HTR-8/SVneo (cell line): ENCODE results near the gene NEAT1.

ENCODE experiments used
- DNase-seq: peaks from one replicate; pipeline ENCODE4 v3.0.0; 2011; ENCODE audit warnings: low spot score, mixed read lengths; ENCODE audit not compliant: insufficient read length
- FAIRE-seq: peaks from 2 replicates; lab custom pipeline; 2011; peaks lifted over from hg19 to GRCh38; lab: Jason Lieb, UNC

NEAT1 gene

GRCh38 chr11:65431451-65432099 is 9.0 kb downstream of the NEAT1 start:
- DNase-seq = no peak
- no peak for FAIRE-seq

GRCh38 chr11:65432100-65432650 is 9.6 kb downstream of the NEAT1 start:
- no peak for DNase-seq
- FAIRE-seq = no peak

GRCh38 chr11:65432686-65433582 is 10.3 kb downstream of the NEAT1 start:
- FAIRE-seq = no peak
- no peak for DNase-seq

- DNase-seq (no peak), FAIRE-seq (no peak)
Observed at GRCh38 chr11:65433657-65434056, 11.1 kb downstream of the NEAT1 start.

GRCh38 chr11:65434057-65434666 is 11.6 kb downstream of the NEAT1 start:
- FAIRE-seq = no peak
- DNase-seq = no peak

GRCh38 chr11:65434667-65435410 is 12.2 kb downstream of the NEAT1 start:
- no peak for DNase-seq
- FAIRE-seq = no peak

GRCh38 chr11:65435411-65435931 is 12.9 kb downstream of the NEAT1 start:
- FAIRE-seq (no peak), DNase-seq (no peak)

- DNase-seq (no peak), FAIRE-seq (no peak)
Observed at GRCh38 chr11:65435981-65436411, 13.4 kb downstream of the NEAT1 start.

- FAIRE-seq (no peak), DNase-seq (no peak)
Observed at GRCh38 chr11:65436412-65437032, 13.9 kb downstream of the NEAT1 start.

GRCh38 chr11:65437436-65438227 is 15.0 kb downstream of the NEAT1 start:
- FAIRE-seq = no peak
- DNase-seq = no peak

GRCh38 chr11:65438257-65439151 is 15.9 kb downstream of the NEAT1 start:
- no peak for FAIRE-seq
- no peak for DNase-seq

- FAIRE-seq (no peak), DNase-seq (no peak)
Observed at GRCh38 chr11:65439331-65440181, 17.0 kb downstream of the NEAT1 start.

- DNase-seq (no peak), FAIRE-seq (no peak)
Observed at GRCh38 chr11:65440831-65441499, 18.4 kb downstream of the NEAT1 start.

- FAIRE-seq (no peak), DNase-seq (no peak)
Observed at GRCh38 chr11:65442842-65443331, 20.3 kb downstream of the NEAT1 start.

GRCh38 chr11:65444314-65445051 is 21.9 kb downstream of the NEAT1 start:
- FAIRE-seq (no peak), DNase-seq (no peak)
